ENCODE measurements around the gene KCTD10. TPM values are rescaled to one million over a fixed set of nuclear protein-coding genes. Genes with fewer than 3 reads are reported as not detected.

KCTD10 gene
- total RNA-seq, 4 donors from 2014 or later = 52.4 to 70.9 (median 65.2) TPM

- no peak for TF ChIP-seq CTCF (IDR thresholded peaks at IDR 0.05; ENCODE audit: low read depth)
Observed at GRCh38 chr12:109435428-109436187, 41.5 kb downstream of the KCTD10 start.

- no peak for TF ChIP-seq CTCF (IDR thresholded peaks at IDR 0.05; ENCODE audit: low read depth)
Observed at GRCh38 chr12:109434582-109434981, 42.5 kb downstream of the KCTD10 start.

GRCh38 chr12:109433618-109434017 lies 43.5 kb downstream of the KCTD10 start:
- TF ChIP-seq CTCF (IDR thresholded peaks at IDR 0.05; ENCODE audit: low read depth) = no peak

- no peak for TF ChIP-seq CTCF (IDR thresholded peaks at IDR 0.05; ENCODE audit: low read depth)
Observed at GRCh38 chr12:109432842-109433304, 44.2 kb downstream of the KCTD10 start.

GRCh38 chr12:109432431-109432830 lies 44.7 kb downstream of the KCTD10 start:
- TF ChIP-seq CTCF (IDR thresholded peaks at IDR 0.05; ENCODE audit: low read depth) = no peak

- no peak for TF ChIP-seq CTCF (IDR thresholded peaks at IDR 0.05; ENCODE audit: low read depth)
Observed at GRCh38 chr12:109430244-109430643, 46.9 kb downstream of the KCTD10 start.

GRCh38 chr12:109428037-109428629 lies 49.0 kb downstream of the KCTD10 start:
- TF ChIP-seq CTCF (IDR thresholded peaks at IDR 0.05; ENCODE audit: low read depth) = no peak
